ENCODE data around the gene RUNX1. TPM values are rescaled to one million over a fixed set of nuclear protein-coding genes. Genes with fewer than 3 reads are reported as not detected.
A peak's percentile ranks its signal among the peaks of the same experiment; 100 is the strongest.

Gene RUNX1
- total and polyA plus RNA-seq, 2 of the 13 experiments (the other 11 are each of a cell fraction or from before 2014, with no cell fraction given), result 5.4 to 6.4 TPM

GRCh38 chr21:34986561-34987500 is 62.3 kb downstream of the RUNX1 start (continued):
- peak; percentile 20; the same call in 1 of the 2 replicates for TF ChIP-seq ARID3A (IDR thresholded peaks at IDR 0.05; ENCODE audit: low read depth, low read length)
- no peak for TF ChIP-seq SIX1 (CRISPR knock-in tag; IDR thresholded peaks at IDR 0.05; ENCODE audit: borderline replicate concordance)
- no peak for TF ChIP-seq REPIN1 (CRISPR knock-in tag; IDR thresholded peaks at IDR 0.05; ENCODE audit: borderline replicate concordance, low read depth)
- no peak for TF ChIP-seq ZNF691 (CRISPR knock-in tag; IDR thresholded peaks at IDR 0.05; ENCODE audit: borderline replicate concordance, low read depth)
- TF ChIP-seq BCL3 (CRISPR knock-in tag; IDR thresholded peaks at IDR 0.05), result no peak
- TF ChIP-seq FOXJ3 (CRISPR knock-in tag; IDR thresholded peaks at IDR 0.05; ENCODE audit: borderline replicate concordance), result no peak
- TF ChIP-seq ZNF629 (CRISPR knock-in tag; conservative IDR thresholded peaks at IDR 0.05), result no peak
- no peak for TF ChIP-seq KDM3A (CRISPR knock-in tag; IDR thresholded peaks at IDR 0.05; ENCODE audit: low read depth)
- TF ChIP-seq ZNF34 (CRISPR knock-in tag; IDR thresholded peaks at IDR 0.05; ENCODE audit: borderline replicate concordance), result no peak
- no peak for TF ChIP-seq HOXA5 (CRISPR knock-in tag; IDR thresholded peaks at IDR 0.05)
- TF ChIP-seq ZNF773 (CRISPR knock-in tag; IDR thresholded peaks at IDR 0.05; ENCODE audit: borderline replicate concordance), result no peak
- no peak for TF ChIP-seq ZNF605 (CRISPR knock-in tag; IDR thresholded peaks at IDR 0.05)
- no peak for TF ChIP-seq SOX6 (IDR thresholded peaks at IDR 0.05)
- TF ChIP-seq SOX6 (CRISPR knock-in tag; IDR thresholded peaks at IDR 0.05), result peak; percentile 79
- no peak for TF ChIP-seq WIZ (CRISPR knock-in tag; IDR thresholded peaks at IDR 0.05)
- 0 out of 2 replicates have a peak, but pooled peaks have one; percentile 13 for TF ChIP-seq ZNF331 (CRISPR knock-in tag; IDR thresholded peaks at IDR 0.05)
- no peak for TF ChIP-seq ZNF563 (CRISPR knock-in tag; IDR thresholded peaks at IDR 0.05)
- TF ChIP-seq ZBTB3 (CRISPR knock-in tag; IDR thresholded peaks at IDR 0.05; ENCODE audit: borderline replicate concordance, low read depth), result no peak
- TF ChIP-seq E2F1 (CRISPR knock-in tag; IDR thresholded peaks at IDR 0.05), result no peak
- no peak for TF ChIP-seq ZNF354B (CRISPR knock-in tag; IDR thresholded peaks at IDR 0.05)
- TF ChIP-seq GABPA (IDR thresholded peaks at IDR 0.05; ENCODE audit: low read depth, low read length), result no peak
- TF ChIP-seq GABPA (CRISPR knock-in tag; IDR thresholded peaks at IDR 0.05; ENCODE audit: low read depth), result no peak
- TF ChIP-seq MBD4 (IDR thresholded peaks at IDR 0.05; ENCODE audit: borderline replicate concordance, low read length), result no peak
- no peak for TF ChIP-seq NKX3-1 (CRISPR knock-in tag; IDR thresholded peaks at IDR 0.05)

Measured in HepG2 (cell line).